Nephron progenitor cell (in vitro differentiated cells): Measurements from ENCODE around the gene TBCCD1.

Experiments used
- DNase-seq: peaks from one replicate; pipeline ENCODE4 v3.0.0; 2021
- H3K27ac Mint-ChIP-seq: 2 replicates; pipeline ENCODE4 v1.8.0; 2021; ENCODE audit warnings: mild to moderate bottlenecking, moderate library complexity, mixed read lengths
- H3K27me3 Mint-ChIP-seq: 2 replicates; pipeline ENCODE4 v1.8.0; 2021; ENCODE audit warnings: mild to moderate bottlenecking, low read depth, mixed read lengths; ENCODE audit not compliant: poor library complexity
- H3K36me3 Mint-ChIP-seq: 2 replicates; pipeline ENCODE4 v1.8.0; 2021; ENCODE audit warnings: low read depth, mixed read lengths
- H3K4me1 Mint-ChIP-seq: 2 replicates; pipeline ENCODE4 v1.8.0; 2021; ENCODE audit warnings: mixed read lengths
- H3K4me3 Mint-ChIP-seq: 2 replicates; pipeline ENCODE4 v1.8.0; 2021; ENCODE audit warnings: mild to moderate bottlenecking, moderate library complexity, mixed read lengths
- H3K9me3 Mint-ChIP-seq: 2 replicates; pipeline ENCODE4 v1.8.0; 2021; ENCODE audit warnings: mild to moderate bottlenecking, moderate library complexity, mixed read lengths
- TF ChIP-seq, protein P1 (sequence below): fragments of 200-600 bp; sonication (generic); IDR thresholded peaks from 2 replicates; pipeline ENCODE4 v1.5.0; 2021; ENCODE audit warnings: antibody characterized with exemption

The TBCCD1 gene

DNA sequence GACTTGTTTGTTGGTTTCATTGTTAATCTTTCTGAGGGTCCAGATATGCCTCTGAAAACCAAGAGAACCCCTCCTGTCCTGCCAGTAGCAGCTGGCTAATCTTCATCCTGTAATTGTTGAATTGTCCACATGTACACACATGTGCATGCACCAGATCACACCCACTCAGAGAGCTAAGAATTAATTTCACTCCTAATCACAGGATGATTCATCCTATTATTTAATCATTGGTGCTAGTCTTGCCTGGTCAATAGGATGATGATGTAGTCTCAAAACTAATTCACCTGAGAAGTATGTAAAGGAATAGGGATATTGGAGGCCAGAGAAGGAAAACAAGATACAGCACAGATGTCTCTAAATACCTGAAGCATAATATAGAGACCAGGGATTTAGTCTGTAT, 37.9 kb upstream of the TBCCD1 start:
- Mint-ChIP-seq H3K4me3 (no peak overlapping the region), H3K4me1 (no peaks in the 10 kb centered on the region), H3K27me3 (peaks cover 27% of the 10 kb centered on the region), H3K27ac (no peak overlapping the region), H3K36me3 (no peaks in the 10 kb centered on the region), H3K9me3 (no peaks in the 10 kb centered on the region)
- DNase-seq, result no peak
- TF ChIP-seq, protein P1, sequence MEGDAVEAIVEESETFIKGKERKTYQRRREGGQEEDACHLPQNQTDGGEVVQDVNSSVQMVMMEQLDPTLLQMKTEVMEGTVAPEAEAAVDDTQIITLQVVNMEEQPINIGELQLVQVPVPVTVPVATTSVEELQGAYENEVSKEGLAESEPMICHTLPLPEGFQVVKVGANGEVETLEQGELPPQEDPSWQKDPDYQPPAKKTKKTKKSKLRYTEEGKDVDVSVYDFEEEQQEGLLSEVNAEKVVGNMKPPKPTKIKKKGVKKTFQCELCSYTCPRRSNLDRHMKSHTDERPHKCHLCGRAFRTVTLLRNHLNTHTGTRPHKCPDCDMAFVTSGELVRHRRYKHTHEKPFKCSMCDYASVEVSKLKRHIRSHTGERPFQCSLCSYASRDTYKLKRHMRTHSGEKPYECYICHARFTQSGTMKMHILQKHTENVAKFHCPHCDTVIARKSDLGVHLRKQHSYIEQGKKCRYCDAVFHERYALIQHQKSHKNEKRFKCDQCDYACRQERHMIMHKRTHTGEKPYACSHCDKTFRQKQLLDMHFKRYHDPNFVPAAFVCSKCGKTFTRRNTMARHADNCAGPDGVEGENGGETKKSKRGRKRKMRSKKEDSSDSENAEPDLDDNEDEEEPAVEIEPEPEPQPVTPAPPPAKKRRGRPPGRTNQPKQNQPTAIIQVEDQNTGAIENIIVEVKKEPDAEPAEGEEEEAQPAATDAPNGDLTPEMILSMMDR, result no peak

DNA sequence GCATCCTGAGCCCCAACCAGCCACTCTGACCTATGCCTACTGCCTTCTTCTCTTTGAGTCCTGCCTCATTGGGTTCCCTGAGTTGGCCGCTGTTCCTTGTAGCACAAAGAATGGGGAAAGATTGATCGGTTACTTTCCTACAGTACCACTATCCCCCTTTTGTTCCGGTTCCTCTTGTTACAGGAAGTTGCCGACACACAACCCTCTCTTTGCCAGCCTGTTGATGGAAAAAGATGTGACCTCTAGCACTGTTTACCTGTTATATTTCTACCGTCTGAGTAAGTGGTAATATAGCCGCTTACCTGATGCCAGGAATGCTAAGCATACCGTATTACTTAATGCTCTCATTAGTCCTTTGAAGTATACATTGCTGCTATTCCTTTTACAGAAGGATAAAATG, 36.0 kb upstream of the TBCCD1 start:
- DNase-seq, result no peak
- Mint-ChIP-seq H3K36me3 (no peaks in the 10 kb centered on the region), H3K4me3 (no peak overlapping the region), H3K9me3 (no peaks in the 10 kb centered on the region), H3K4me1 (peaks cover 13% of the 10 kb centered on the region), H3K27me3 (peaks cover 34% of the 10 kb centered on the region), H3K27ac (peak overlapping the region; percentile 27)
- TF ChIP-seq, protein P1, result no peak

DNA sequence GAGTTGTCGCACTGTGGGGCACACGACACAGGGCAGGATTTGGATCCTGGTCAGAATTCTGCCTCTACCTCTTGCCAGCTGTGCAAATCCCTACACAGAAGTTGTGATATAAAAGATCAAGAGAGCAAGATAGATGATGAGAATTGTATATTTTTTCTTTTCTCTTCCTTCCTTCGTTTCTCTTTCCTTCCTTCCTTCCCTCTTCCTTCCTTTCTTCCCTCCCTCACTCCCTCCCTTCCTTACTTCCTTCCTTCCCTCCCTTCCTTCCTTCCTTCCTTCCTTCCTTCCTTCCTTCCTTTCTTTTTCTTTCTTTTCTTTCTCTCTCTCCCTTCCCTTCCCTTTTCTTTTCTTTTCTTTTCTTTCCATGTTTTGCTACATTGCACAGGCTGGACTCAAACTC, 33.8 kb upstream of the TBCCD1 start:
- Mint-ChIP-seq H3K9me3 (no peaks in the 10 kb centered on the region), H3K4me3 (no peak overlapping the region), H3K27me3 (peaks cover 37% of the 10 kb centered on the region), H3K27ac (no peak overlapping the region), H3K4me1 (peaks cover 20% of the 10 kb centered on the region), H3K36me3 (no peaks in the 10 kb centered on the region)
- DNase-seq, result no peak
- TF ChIP-seq, protein P1, result no peak

DNA sequence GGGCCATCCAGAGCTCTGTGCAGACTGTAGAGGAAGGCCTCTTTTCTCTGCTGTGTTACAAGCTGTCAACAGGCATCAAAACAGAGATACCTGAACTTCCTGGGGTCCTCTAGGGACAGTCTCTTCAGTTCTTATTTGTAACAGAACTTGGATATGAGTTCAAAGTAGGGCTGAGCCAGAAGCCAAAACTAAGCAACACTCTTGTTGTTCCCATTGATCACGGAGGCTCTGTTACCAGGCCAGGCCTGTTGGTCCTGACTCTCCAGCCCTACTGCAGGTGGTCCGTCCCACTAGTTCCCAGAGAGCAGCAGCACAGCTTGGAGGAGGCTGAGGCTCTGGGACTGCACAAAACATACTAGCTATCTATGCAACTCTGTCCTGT, 32.6 kb upstream of the TBCCD1 start:
- no peak overlapping the region for H3K4me3 Mint-ChIP-seq
- no peak overlapping the region for H3K27ac Mint-ChIP-seq
- H3K9me3 Mint-ChIP-seq, result no peaks in the 10 kb centered on the region
- H3K4me1 Mint-ChIP-seq, result peaks cover 23% of the 10 kb centered on the region
- no peaks in the 10 kb centered on the region for H3K36me3 Mint-ChIP-seq
- DNase-seq, result no peak
- peaks cover 36% of the 10 kb centered on the region for H3K27me3 Mint-ChIP-seq
- TF ChIP-seq, protein P1, result no peak

DNA sequence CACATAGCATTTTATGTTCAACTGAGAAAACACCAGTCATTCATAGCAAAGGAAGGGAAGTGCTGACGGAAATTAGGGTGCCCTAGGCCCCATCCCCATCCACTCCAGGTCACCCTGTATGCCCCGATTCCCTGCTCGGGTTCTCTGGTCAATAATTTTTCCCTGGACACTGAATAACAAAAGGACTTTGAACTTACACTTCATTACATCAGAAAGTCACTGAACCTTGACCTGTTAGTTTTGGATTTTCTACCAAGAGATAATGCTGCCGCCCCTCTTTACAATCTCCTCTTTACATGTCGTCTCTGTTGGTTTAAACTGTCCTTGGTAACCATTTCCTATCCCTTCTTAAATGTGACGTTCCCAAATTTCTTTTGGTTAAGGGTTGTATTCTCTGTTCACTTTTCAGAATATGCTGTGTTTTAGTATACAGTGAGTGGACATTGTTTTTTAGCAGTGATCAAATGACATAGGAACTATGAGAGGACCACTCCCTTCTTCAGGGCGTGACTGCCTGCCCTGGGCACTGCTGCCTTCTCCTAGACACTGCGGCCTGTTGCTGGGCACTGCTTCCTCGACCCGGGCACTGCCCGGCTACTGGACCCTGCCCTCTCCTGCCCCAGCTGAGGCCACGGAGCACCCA, 32.1 kb upstream of the TBCCD1 start:
- Mint-ChIP-seq H3K36me3 (no peaks in the 10 kb centered on the region), H3K4me3 (no peak overlapping the region), H3K9me3 (no peaks in the 10 kb centered on the region), H3K27ac (peak overlapping the region; percentile 20), H3K27me3 (peaks cover 33% of the 10 kb centered on the region), H3K4me1 (peaks cover 28% of the 10 kb centered on the region)
- DNase-seq, result no peak
- TF ChIP-seq, protein P1, result no peak

DNA sequence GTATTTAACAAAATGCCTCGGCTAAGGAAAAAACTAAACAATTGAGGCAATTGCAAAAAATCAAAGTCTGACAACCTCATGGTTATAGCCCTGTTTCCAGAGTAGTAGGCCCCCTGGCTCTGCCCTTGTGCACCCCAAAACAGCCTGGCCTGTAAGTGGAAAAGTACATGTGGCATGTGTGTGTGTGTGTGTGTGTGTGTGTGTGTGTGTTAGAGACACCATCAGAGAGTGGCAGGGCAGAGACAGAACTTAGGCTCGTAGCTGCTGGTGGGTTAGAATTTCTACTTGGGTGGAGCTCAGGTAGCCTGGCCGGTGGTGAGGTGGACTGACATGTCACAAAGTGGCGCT, 31.6 kb upstream of the TBCCD1 start:
- Mint-ChIP-seq H3K36me3 (no peaks in the 10 kb centered on the region), H3K9me3 (no peaks in the 10 kb centered on the region), H3K27me3 (peaks cover 31% of the 10 kb centered on the region), H3K27ac (peak overlapping the region; percentile 20), H3K4me3 (no peak overlapping the region), H3K4me1 (peaks cover 30% of the 10 kb centered on the region)
- TF ChIP-seq, protein P1, result no peak
- no peak for DNase-seq
